Effector memory CD4-positive, alpha-beta T cell (primary cell): ENCODE measurements around the gene RNPEPL1.

Source experiments
- DNase-seq, 3 donors: peaks; one replicate each; pipeline ENCODE4 v3.0.0-alpha.2; 2020
- H3K27ac ChIP-seq: 2 replicates; pipeline ENCODE4 v1.7.0; 2013; ENCODE audit warnings: mild to moderate bottlenecking, low read length, moderate library complexity; ENCODE audit not compliant: insufficient read depth, poor library complexity, severe bottlenecking
- H3K27me3 ChIP-seq: replicated peaks from 2 replicates; pipeline ENCODE4 v1.7.0; 2013; ENCODE audit warnings: mild to moderate bottlenecking, low read length; ENCODE audit not compliant: insufficient read depth, control insufficient read depth, poor library complexity, severe bottlenecking
- H3K36me3 ChIP-seq: 2 replicates; pipeline ENCODE4 v1.7.0; 2013; ENCODE audit warnings: mild to moderate bottlenecking, low read length, moderate library complexity; ENCODE audit not compliant: control insufficient read depth, insufficient read depth
- H3K4me1 ChIP-seq: 2 replicates; pipeline ENCODE4 v1.7.0; 2013; ENCODE audit warnings: low read length, mild to moderate bottlenecking; ENCODE audit not compliant: control insufficient read depth, insufficient read depth, poor library complexity, severe bottlenecking
- H3K4me3 ChIP-seq: 2 replicates; pipeline ENCODE4 v1.7.0; 2013; ENCODE audit warnings: low read length, low read depth, mild to moderate bottlenecking; ENCODE audit not compliant: insufficient read depth, poor library complexity, severe bottlenecking
- H3K9me3 ChIP-seq: 2 replicates; pipeline ENCODE4 v1.7.0; 2013; ENCODE audit warnings: mild to moderate bottlenecking, low read length, moderate library complexity; ENCODE audit not compliant: control insufficient read depth

The RNPEPL1 gene

GRCh38 chr2:240572141-240573031 lies 4.1 kb downstream of the RNPEPL1 start:
- Histone ChIP-seq H3K27me3 (no peaks in the 10 kb centered on the region), H3K9me3 (no peaks in the 10 kb centered on the region), H3K27ac (peak overlapping the region; percentile 37), H3K4me3 (no peak overlapping the region), H3K36me3 (peaks cover 61% of the 10 kb centered on the region), H3K4me1 (peaks cover 35% of the 10 kb centered on the region)
- no peak for DNase-seq

- Histone ChIP-seq H3K27ac (no peak overlapping the region), H3K36me3 (peaks cover 68% of the 10 kb centered on the region), H3K4me3 (no peak overlapping the region), H3K27me3 (no peaks in the 10 kb centered on the region), H3K9me3 (no peaks in the 10 kb centered on the region), H3K4me1 (peaks cover 28% of the 10 kb centered on the region)
- DNase-seq, result no peak
Observed at GRCh38 chr2:240573071-240573515, 4.8 kb downstream of the RNPEPL1 start.

GRCh38 chr2:240573516-240574385 lies 5.5 kb downstream of the RNPEPL1 start:
- DNase-seq, result no peak
- Histone ChIP-seq H3K4me1 (peaks cover 32% of the 10 kb centered on the region), H3K36me3 (peaks cover 75% of the 10 kb centered on the region), H3K4me3 (no peak overlapping the region), H3K9me3 (no peaks in the 10 kb centered on the region), H3K27me3 (no peaks in the 10 kb centered on the region), H3K27ac (no peak overlapping the region)

- DNase-seq, result no peak
- H3K9me3 ChIP-seq, result no peaks in the 10 kb centered on the region
- no peaks in the 10 kb centered on the region for H3K27me3 ChIP-seq
- peaks cover 75% of the 10 kb centered on the region for H3K36me3 ChIP-seq
- no peak overlapping the region for H3K27ac ChIP-seq
- H3K4me3 ChIP-seq, result no peak overlapping the region
- H3K4me1 ChIP-seq, result peaks cover 33% of the 10 kb centered on the region
Observed at GRCh38 chr2:240574386-240575100, 6.3 kb downstream of the RNPEPL1 start.

GRCh38 chr2:240575101-240575965 lies 7.0 kb downstream of the RNPEPL1 start:
- Histone ChIP-seq H3K9me3 (no peaks in the 10 kb centered on the region), H3K27me3 (no peaks in the 10 kb centered on the region), H3K27ac (no peak overlapping the region), H3K4me3 (no peak overlapping the region), H3K4me1 (peaks cover 32% of the 10 kb centered on the region), H3K36me3 (peaks cover 75% of the 10 kb centered on the region)
- DNase-seq, result no peak

GRCh38 chr2:240576036-240576435 lies 7.8 kb downstream of the RNPEPL1 start:
- Histone ChIP-seq H3K4me3 (no peak overlapping the region), H3K4me1 (peaks cover 25% of the 10 kb centered on the region), H3K36me3 (peaks cover 75% of the 10 kb centered on the region), H3K27me3 (no peaks in the 10 kb centered on the region), H3K9me3 (no peaks in the 10 kb centered on the region), H3K27ac (no peak overlapping the region)
- no peak for DNase-seq

GRCh38 chr2:240576436-240577205 lies 8.3 kb downstream of the RNPEPL1 start:
- H3K9me3 ChIP-seq, result no peaks in the 10 kb centered on the region
- no peak overlapping the region for H3K27ac ChIP-seq
- peaks cover 71% of the 10 kb centered on the region for H3K36me3 ChIP-seq
- no peak overlapping the region for H3K4me3 ChIP-seq
- H3K4me1 ChIP-seq, result peaks cover 20% of the 10 kb centered on the region
- DNase-seq, result no peak
- H3K27me3 ChIP-seq, result no peaks in the 10 kb centered on the region

- Histone ChIP-seq H3K27me3 (no peaks in the 10 kb centered on the region), H3K27ac (no peak overlapping the region), H3K4me1 (peaks cover 18% of the 10 kb centered on the region), H3K9me3 (no peaks in the 10 kb centered on the region), H3K4me3 (no peak overlapping the region), H3K36me3 (peaks cover 63% of the 10 kb centered on the region)
- DNase-seq, result no peak
Observed at GRCh38 chr2:240577281-240578109, 9.2 kb downstream of the RNPEPL1 start.
